IPS-18c (cell line): ENCODE data around the gene MCC.

Source experiments
- H3K4me3 ChIP-seq: 2 replicates; pipeline ENCODE4 v1.7.0; 2013; ENCODE audit warnings: low read depth, mild to moderate bottlenecking, low read length, moderate library complexity; ENCODE audit not compliant: insufficient read depth
- H3K9me3 ChIP-seq: one replicate; pipeline ENCODE4 v1.6.1; 2013; ENCODE audit warnings: mild to moderate bottlenecking, low read length, moderate library complexity; ENCODE audit not compliant: control insufficient read depth, insufficient read depth

The MCC gene

DNA sequence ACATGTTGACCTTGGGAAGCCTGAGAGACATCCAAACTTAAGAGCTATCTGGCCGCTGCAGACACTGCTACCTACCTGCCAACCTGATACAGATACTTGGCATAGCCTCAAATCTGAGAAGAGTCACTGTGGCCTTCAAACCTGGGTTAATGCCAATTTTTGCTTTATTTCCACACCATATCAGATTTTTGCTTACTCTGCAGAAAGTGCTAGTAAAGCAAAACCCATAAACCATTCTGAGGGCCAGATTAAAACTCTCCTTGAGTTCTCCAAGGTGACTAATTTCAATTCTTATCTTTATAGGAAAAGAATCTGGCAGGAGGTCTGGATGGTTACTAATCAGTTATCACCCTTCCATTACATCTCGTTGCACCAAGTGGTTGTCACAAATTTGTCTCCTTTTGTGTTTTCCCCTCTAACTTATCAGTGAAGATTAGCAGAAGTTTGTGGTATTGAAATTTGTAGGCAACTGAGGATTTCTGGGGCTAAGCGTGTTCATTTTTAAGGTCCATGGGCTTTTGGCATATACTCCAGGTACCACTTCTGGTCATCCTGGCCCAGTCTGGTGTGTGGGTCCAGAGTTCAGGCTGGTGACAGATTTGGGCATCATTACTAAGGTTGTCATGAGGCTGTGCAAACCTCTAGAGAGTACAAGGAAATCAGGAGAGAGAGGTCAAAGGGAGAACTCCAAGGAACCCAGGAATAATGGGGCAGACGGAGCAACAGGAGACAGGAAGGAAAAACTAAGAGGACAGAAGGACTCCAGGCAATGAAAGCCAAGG, 231.4 kb downstream of the MCC start:
- Histone ChIP-seq H3K4me3 (no peak overlapping the region), H3K9me3 (no peaks in the 10 kb centered on the region)

DNA sequence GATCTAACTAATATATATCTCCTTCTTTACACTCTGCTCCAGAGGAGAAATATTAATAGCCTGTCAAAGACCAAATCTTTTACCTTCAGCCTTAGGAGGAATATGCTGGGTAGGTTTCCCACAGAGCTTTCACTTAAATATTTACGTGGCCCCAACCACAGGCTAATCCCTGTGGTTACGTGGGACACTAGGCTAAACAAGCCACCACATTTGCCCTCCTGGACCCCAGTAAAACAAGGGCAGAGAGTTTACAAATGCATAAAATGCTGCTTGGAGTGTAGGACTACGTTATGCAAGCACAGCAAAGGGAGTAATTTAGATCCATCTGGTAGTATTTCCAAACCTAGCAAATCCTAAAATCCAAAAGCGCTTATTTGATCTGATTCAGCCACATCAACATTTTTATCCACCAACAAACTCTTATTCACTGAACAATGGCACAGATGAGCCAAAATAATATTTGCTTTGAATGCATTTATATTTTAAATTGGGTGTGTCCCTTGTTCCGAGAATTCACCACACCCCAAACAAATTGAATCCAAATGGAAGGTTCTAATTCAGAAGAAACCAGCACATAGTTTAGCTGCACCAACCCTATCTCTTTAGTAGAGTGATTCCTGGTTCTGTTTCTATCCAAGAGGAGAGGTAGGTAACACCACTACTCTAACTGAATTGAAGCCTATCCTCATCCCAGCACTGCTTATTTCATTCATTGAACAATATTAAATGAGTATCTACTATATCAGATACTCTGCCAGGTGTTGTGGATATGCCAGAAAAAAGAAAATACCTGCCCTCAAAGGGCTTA, 232.5 kb downstream of the MCC start:
- H3K4me3 ChIP-seq: no peak overlapping the region
- no peaks in the 10 kb centered on the region for H3K9me3 ChIP-seq

DNA sequence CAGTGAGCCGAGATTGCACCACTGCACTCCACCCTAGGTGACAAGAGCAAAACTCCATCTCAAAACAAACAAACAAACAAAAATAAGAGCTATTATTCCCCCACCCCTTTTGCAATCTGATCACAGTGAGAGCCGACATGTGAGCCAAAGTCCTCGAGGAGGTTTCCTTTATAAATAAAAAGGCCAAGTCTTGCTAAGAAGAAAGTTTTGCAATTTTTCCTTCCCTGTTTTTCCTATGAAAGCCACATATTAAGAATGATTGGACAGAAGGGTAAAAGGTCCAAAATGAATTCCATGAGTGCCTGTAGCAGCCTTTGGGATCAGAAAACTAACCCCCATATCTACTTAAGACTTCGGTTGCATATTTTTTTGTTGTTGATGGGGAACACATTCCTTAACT, 233.1 kb downstream of the MCC start:
- H3K4me3 ChIP-seq: no peak overlapping the region
- no peaks in the 10 kb centered on the region for H3K9me3 ChIP-seq

GRCh38 chr5:113253037-113253436, 235.2 kb downstream of the MCC start:
- no peak overlapping the region for H3K4me3 ChIP-seq
- no peaks in the 10 kb centered on the region for H3K9me3 ChIP-seq

DNA sequence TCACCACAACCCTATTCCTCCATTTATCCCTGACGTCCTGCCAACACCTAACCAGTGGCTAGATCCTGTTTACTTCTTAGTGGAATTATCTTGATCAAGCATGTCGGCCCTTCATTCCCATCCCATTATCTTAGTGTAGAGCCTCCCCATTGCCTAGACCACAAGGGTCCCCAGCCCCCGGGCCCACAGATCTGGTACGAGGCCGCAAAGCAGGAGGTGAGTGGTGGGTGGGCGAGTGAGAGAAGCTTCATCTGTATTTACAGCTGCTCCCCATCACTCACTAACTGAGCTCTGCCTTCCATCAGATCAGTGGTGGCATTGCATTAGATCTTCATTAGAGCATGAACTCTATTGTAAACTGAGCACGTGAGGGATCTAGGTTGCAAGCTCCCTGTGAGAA, 236.2 kb downstream of the MCC start:
- H3K9me3 ChIP-seq: no peaks in the 10 kb centered on the region
- H3K4me3 ChIP-seq: no peak overlapping the region

- H3K9me3 ChIP-seq: no peaks in the 10 kb centered on the region
Observed at GRCh38 chr5:113250341-113250953, 237.8 kb downstream of the MCC start.

GRCh38 chr5:113249206-113249605, 239.0 kb downstream of the MCC start:
- Histone ChIP-seq H3K9me3 (no peaks in the 10 kb centered on the region), H3K4me3 (no peak overlapping the region)

More at GRCh38 chr5:113250341-113250953, 237.8 kb downstream of the MCC start:
- no peak overlapping the region for H3K4me3 ChIP-seq

DNA sequence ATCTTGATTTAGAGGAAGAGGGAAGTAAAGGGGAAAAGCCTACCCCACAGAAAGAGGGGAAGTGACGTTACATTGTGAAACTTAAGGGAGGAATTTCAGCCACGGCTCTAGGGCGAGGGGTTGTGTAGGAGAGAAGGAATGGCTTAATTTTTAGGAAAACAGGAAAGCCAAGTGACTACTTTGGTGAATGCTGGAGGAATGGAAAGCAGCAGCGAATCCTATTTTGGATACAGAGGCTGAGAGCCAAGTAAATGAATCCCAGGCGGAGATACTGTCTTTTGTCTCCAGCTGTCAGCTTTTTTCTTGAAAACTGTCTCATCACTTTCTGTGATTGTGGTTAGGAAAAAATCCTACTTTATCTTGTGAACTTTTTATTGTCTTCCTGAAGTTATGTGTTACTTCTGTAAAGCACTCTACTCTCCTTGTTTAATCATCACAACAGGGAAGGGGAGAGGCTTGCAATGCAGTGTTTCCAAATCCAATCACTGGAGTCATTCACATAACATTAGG, 241.8 kb downstream of the MCC start:
- no peak overlapping the region for H3K4me3 ChIP-seq
- no peaks in the 10 kb centered on the region for H3K9me3 ChIP-seq

DNA sequence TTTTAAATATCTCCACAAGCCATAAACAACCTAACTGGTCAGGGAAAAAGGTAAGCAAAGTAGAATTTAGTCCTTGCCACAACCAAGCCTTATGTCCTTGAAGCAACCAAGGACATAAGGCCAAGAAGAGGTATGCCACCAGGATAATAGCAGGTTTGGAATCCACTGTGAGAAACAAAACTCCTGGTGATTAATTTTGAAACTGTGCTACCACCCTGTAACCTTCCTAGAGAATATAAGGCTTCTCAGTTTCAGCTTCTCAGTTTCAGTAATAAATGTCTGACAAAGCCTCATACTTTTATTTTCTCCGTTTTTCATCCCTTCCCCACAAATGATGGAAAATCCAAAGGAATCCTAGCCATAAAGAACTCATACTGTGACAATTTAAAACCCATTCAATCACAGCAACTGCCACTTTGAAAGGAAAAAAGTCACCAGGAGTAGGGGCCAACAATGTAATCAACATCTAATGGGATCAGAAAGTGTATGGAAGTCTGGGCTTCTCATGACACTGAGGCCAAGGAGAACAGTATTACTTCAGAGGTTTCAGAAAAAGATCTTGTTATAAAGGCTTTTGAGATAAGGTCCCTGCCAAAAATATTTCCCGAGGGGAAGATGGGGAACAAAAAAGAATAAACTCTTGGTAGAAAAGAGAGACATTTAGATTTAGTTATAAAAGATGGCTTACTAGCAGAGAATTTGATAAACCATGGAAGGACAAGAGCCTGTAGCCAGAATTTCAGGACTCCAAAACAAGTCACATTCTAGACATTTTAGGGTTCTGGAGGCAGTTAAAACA, 242.6 kb downstream of the MCC start:
- no peak overlapping the region for H3K4me3 ChIP-seq

GRCh38 chr5:113244966-113245365, 243.3 kb downstream of the MCC start:
- no peak overlapping the region for H3K4me3 ChIP-seq
- H3K9me3 ChIP-seq: no peaks in the 10 kb centered on the region

More for the DNA sequence above, 242.6 kb downstream of the MCC start:
- no peaks in the 10 kb centered on the region for H3K9me3 ChIP-seq

GRCh38 chr5:113243349-113243664, 244.9 kb downstream of the MCC start:
- Histone ChIP-seq H3K9me3 (no peaks in the 10 kb centered on the region), H3K4me3 (no peak overlapping the region)

DNA sequence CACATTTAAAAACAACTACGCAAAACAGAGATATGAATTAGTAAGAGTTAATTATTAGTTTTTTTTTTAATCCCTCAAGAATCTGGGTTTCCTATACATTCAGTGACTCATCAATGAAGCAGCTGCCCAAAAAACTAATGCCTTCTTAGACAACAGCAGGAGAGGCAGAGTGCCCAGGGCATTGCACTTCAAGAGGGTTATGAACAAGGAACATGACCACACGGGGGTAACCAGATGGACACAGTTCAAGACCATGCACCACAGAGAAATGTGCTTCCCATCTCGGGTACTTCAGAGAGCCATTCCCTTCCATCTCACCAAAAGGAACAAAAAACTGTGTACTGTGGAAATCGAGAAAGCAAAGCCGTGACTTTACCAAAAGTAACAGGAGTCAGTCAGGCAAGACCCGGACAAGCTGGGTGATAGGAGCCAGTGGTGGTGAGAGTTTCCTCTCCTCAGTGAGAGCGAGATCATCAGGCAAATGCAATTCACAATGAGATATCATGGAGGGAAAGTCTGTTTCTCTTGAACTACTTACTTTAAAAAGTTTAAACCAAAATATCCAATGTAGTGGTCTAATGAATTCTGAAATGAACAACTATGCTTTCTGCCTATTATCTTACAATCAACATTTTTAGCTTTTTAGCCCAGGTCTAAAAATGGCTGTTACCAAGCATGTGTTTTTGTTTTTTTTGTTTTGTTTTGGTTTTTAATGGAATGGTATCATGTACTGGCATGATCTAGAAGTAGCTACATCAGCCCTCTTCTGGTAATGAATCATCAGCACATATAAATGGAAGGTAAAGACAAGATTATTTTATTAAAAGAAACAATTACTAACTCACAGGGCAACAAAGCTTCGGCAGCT, 245.5 kb downstream of the MCC start:
- Histone ChIP-seq H3K9me3 (no peaks in the 10 kb centered on the region), H3K4me3 (no peak overlapping the region)

GRCh38 chr5:113240951-113241726, 247.1 kb downstream of the MCC start:
- H3K4me3 ChIP-seq: no peak overlapping the region
- H3K9me3 ChIP-seq: no peaks in the 10 kb centered on the region

DNA sequence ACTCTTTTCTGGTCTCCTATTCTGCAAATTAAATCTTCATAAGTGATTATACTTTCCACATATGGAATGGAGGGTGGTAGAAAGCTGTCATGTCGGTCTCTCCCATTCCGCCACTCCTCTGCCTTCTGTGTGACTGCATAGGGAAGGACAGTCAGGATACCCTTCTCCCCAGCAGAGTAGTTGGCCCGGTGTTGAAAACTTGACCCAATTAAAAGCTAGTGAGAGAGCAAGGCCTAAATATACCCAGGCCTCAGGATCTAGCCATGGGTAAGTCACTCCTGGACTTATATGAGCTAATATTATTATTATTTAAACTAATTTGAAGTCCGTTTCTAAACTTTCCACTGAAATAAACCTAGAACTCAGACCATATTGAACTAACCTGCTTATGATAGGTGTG, 248.2 kb downstream of the MCC start:
- Histone ChIP-seq H3K9me3 (no peaks in the 10 kb centered on the region), H3K4me3 (no peak overlapping the region)

- Histone ChIP-seq H3K9me3 (no peaks in the 10 kb centered on the region), H3K4me3 (no peak overlapping the region)
Observed at GRCh38 chr5:113237893-113238292, 250.4 kb downstream of the MCC start.
